ENCODE results near the gene CHST8. TPM values are rescaled to one million over a fixed set of nuclear protein-coding genes. Genes with fewer than 3 reads are reported as not detected.

The CHST8 gene
- total RNA-seq, 4 donors from 2014 or later: 0.39 to 4.4 (median 0.96) TPM

GRCh38 chr19:33819506-33819879 is 197.7 kb downstream of the CHST8 start:
- no peak for DNase-seq (ENCODE audit: low spot score in 2 of 2)
- Histone ChIP-seq H3K27ac (peak overlapping the region; percentile 59 to 88 (median 79)), H3K36me3 (peaks cover 0 to 2% (median 0%) of the 10 kb centered on the region in 3 donors), H3K9me3 (peaks cover 0 to 4% (median 0%) of the 10 kb centered on the region in 4 donors), H3K4me1 (peaks cover 0 to 21% (median 17%) of the 10 kb centered on the region in 4 donors), H3K27me3 (peaks cover 0 to 6% of the 10 kb centered on the region in 2 donors), H3K4me3 (peak overlapping the region; percentile 29 to 49 (median 42))
- 35% methylated on average over 9 to 10 of the region's 10 CpGs for WGBS, 2 donors
- no peak for TF ChIP-seq EP300 (IDR thresholded peaks at IDR 0.05)
- TF ChIP-seq, protein P1, sequence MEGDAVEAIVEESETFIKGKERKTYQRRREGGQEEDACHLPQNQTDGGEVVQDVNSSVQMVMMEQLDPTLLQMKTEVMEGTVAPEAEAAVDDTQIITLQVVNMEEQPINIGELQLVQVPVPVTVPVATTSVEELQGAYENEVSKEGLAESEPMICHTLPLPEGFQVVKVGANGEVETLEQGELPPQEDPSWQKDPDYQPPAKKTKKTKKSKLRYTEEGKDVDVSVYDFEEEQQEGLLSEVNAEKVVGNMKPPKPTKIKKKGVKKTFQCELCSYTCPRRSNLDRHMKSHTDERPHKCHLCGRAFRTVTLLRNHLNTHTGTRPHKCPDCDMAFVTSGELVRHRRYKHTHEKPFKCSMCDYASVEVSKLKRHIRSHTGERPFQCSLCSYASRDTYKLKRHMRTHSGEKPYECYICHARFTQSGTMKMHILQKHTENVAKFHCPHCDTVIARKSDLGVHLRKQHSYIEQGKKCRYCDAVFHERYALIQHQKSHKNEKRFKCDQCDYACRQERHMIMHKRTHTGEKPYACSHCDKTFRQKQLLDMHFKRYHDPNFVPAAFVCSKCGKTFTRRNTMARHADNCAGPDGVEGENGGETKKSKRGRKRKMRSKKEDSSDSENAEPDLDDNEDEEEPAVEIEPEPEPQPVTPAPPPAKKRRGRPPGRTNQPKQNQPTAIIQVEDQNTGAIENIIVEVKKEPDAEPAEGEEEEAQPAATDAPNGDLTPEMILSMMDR (IDR thresholded peaks at IDR 0.05): no peak
- TF ChIP-seq POLR2A (IDR thresholded peaks at IDR 0.05): no peak

GRCh38 chr19:33819880-33820781 is 198.4 kb downstream of the CHST8 start:
- 4 to 13% methylated on average over 10 to 36 of the region's 61 CpGs for whole genome bisulfite sequencing, 2 donors
- H3K27me3 ChIP-seq: peaks cover 0 to 6% of the 10 kb centered on the region in 2 donors
- no peaks in the 10 kb centered on the region for H3K36me3 ChIP-seq
- H3K4me3 ChIP-seq: peak overlapping the region; percentile 29 to 49 (median 42)
- H3K27ac ChIP-seq: peak overlapping the region; percentile 59 to 88 (median 79)
- DNase-seq (ENCODE audit: low spot score in 2 of 2): peak; percentile 43 to 54
- TF ChIP-seq POLR2A (IDR thresholded peaks at IDR 0.05) (peak in 1 of 2 donors; percentile 37), EP300 (IDR thresholded peaks at IDR 0.05) (peak in 1 of 2 donors; percentile 37)
- TF ChIP-seq, protein P1 (IDR thresholded peaks at IDR 0.05): no peak
- H3K4me1 ChIP-seq: peaks cover 0 to 21% (median 17%) of the 10 kb centered on the region in 4 donors
- peaks cover 0 to 4% (median 0%) of the 10 kb centered on the region in 4 donors for H3K9me3 ChIP-seq

DNA sequence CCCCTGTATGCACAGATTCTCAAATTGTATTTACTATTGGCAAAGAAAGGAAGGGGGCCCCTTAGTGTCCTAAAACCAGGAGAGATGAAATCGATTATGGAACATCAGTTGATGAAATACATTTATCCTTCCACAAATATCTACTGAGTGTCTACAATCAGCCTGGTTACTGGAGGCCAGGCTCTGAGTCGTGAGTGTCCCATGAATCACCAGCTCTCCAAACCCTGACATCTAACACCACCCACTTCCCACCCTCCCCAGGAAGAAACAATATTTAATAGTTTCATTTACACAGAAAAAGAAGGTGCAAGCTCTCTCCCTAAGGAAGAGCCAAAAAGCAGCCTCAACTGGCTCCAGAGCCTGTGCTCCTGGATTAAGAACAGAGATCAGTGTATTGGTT is 200.1 kb downstream of the CHST8 start:
- Histone ChIP-seq H3K4me1 (peaks cover 0 to 21% (median 17%) of the 10 kb centered on the region in 4 donors), H3K36me3 (no peaks in the 10 kb centered on the region), H3K27me3 (peaks cover 0 to 6% of the 10 kb centered on the region in 2 donors), H3K4me3 (no peak overlapping the region), H3K27ac (no peak overlapping the region), H3K9me3 (peaks cover 0 to 4% (median 0%) of the 10 kb centered on the region in 4 donors)
- no peak for DNase-seq (ENCODE audit: low spot score in 2 of 2)
- TF ChIP-seq POLR2A (IDR thresholded peaks at IDR 0.05): no peak
- no peak for TF ChIP-seq EP300 (IDR thresholded peaks at IDR 0.05)
- TF ChIP-seq, protein P1 (IDR thresholded peaks at IDR 0.05): no peak
- 55 to 64% methylated on average over 2 of the region's 2 CpGs for WGBS, 2 donors

Other genes with a start within 250 kb of the CHST8 start
- gene CEBPG, start 248.2 kb upstream of the CHST8 start, total RNA-seq: 10 to 100 TPM; 15.5 to 18.6 (median 16.7) TPM
- 100 to 1,000 TPM in 1 of 4 donors, 10 to 100 TPM in 3; 79.8 to 122 (median 94.8) TPM for gene PEPD, start 100.2 kb upstream of the CHST8 start, total RNA-seq
- gene KCTD15, start 174.9 kb downstream of the CHST8 start, total RNA-seq: 10 to 100 TPM in 3 of 4 donors, 1 to 10 TPM in 1; 6.7 to 51.0 (median 22.1) TPM